HEK293T (cell line): Measurements from ENCODE around the gene SLITRK1.

Source experiments
- BHLHE40 ChIP-seq: fragments of 450-650 bp; IDR thresholded peaks from 2 replicates; pipeline ENCODE4 v1.6.1; 2016; ENCODE audit warnings: mild to moderate bottlenecking, moderate library complexity, borderline replicate concordance
- FOXM1 ChIP-seq: fragments of 450-650 bp; IDR thresholded peaks from 2 replicates; pipeline ENCODE4 v1.6.1; 2017; ENCODE audit warnings: mild to moderate bottlenecking, borderline replicate concordance
- HDGF ChIP-seq: fragments of 450-650 bp; IDR thresholded peaks from 2 replicates; pipeline ENCODE4 v1.6.1; 2017; ENCODE audit warnings: antibody characterized with exemption, borderline replicate concordance
- LEF1 ChIP-seq: fragments of 450-650 bp; IDR thresholded peaks from 2 replicates; pipeline ENCODE4 v1.6.1; 2017; ENCODE audit warnings: mild to moderate bottlenecking, borderline replicate concordance
- NFRKB ChIP-seq: fragments of 450-650 bp; IDR thresholded peaks from 2 replicates; pipeline ENCODE4 v1.6.1; 2016; ENCODE audit warnings: mild to moderate bottlenecking, moderate library complexity
- SP1 ChIP-seq: fragments of 450-650 bp; IDR thresholded peaks from 2 replicates; pipeline ENCODE4 v1.6.1; 2017
- SUZ12 ChIP-seq: fragments of 450-650 bp; IDR thresholded peaks from 2 replicates; pipeline ENCODE4 v1.6.1; 2016; ENCODE audit warnings: mild to moderate bottlenecking
- TF ChIP-seq, protein P1 (sequence below): fragments of 450-650 bp; IDR thresholded peaks from 2 replicates; pipeline ENCODE4 v1.6.1; 2016

DNA sequence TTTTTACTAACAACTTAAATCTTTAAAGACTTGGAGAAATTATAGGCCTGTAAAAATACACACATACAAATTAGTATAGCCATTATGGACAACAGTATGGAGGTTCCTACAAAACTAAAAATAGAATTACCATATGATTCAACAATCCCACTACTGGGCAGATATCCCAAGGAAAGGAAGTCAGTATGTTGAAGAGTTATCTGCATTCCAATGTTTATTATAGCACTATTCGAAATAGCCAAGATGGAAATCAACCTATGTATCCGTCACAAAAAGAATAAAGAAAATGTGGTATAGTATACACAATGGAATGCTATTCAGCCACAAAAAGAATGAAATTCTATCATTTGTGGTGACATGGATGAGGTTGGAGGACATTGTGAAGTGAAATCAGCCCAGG, 37.2 kb downstream of the SLITRK1 start:
- TF ChIP-seq SP1: no peak
- TF ChIP-seq SUZ12: no peak
- TF ChIP-seq FOXM1: no peak
- TF ChIP-seq, protein P1, sequence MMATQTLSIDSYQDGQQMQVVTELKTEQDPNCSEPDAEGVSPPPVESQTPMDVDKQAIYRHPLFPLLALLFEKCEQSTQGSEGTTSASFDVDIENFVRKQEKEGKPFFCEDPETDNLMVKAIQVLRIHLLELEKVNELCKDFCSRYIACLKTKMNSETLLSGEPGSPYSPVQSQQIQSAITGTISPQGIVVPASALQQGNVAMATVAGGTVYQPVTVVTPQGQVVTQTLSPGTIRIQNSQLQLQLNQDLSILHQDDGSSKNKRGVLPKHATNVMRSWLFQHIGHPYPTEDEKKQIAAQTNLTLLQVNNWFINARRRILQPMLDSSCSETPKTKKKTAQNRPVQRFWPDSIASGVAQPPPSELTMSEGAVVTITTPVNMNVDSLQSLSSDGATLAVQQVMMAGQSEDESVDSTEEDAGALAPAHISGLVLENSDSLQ: no peak
- no peak for TF ChIP-seq NFRKB
- TF ChIP-seq HDGF: no peak
- no peak for TF ChIP-seq LEF1
- no peak for TF ChIP-seq BHLHE40
